HG02588 (cell line): ENCODE measurements around the gene HCRTR1.
A peak's percentile ranks its signal among the peaks of the same experiment; 100 is the strongest.

Experiments used
- ATAC-seq: cut with Tn5 transposase; IDR thresholded peaks from one replicate; pipeline ENCODE4 v1.9.1; 2021; ENCODE audit warnings: mild to moderate bottlenecking, moderate library complexity; ENCODE audit not compliant: unreplicated experiment

Gene HCRTR1

DNA sequence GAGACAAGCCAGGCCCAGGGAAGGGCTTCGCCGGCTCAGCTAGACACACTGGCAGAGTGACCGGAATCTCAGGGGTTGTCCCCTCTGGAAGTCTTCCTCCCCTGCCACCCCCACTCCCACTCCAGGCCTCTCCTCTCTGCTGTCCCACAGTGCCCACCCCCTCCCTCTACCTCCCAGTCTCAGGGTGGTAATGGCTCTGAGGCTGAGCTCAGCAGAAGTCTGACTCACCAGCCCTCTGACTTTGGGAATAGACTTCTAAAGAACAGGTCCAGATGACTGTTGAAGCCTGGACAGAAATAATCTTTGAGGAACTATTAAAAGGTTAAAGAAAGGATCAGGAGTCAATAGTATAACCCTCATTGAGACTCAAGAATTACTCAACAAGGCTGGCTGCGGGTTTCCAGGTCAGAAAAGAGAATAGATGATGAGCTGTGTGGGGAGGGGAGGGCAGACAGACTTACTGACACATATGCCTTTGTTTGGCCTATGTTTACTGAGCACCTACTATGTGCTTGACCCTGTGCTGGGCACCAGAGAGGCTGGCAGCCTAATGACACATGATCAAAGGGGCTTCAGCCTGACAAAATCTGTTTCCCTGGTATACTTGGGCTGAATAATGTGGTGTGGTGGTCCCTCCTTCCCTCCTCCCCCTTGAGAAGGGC is 8.2 kb downstream of the HCRTR1 start:
- ATAC-seq = no peak

DNA sequence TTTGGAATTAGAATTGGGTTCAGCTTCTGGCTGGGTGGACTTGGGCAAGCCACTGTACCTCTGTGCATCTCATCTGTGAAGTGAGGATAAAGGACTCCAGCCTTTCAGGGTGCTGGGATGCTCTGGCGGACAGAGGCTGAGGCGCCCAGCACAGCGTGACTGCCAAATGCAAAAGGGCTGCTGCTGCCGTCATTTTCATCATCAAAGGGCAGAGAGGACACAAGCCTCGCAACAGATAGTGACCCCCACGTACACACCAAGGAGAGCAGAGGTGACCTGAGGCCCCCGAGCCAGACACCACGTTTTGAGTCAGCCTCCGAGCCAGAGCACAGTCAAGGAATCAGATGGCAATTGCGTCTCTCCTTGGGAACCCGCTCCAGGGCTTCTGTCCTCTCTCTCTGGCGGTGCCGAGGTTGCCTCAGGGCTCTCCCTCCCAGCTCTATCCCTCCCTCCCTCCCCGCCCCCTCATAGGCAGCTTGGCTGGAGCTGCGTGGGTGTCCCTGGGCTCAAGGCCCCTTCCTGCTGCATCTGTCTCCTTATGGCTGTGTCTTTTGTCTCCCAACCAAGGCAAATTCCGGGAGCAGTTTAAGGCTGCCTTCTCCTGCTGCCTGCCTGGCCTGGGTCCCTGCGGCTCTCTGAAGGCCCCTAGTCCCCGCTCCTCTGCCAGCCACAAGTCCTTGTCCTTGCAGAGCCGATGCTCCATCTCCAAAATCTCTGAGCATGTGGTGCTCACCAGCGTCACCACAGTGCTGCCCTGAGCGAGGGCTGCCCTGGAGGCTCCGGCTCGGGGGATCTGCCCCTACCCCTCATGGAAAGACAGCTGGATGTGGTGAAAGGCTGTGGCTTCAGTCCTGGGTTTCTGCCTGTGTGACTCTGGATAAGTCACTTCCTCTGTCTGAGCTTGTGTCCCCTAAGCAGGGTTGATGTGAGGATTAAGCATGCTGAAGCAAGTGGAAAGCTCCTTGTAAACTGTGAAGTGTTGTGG is 9.0 kb downstream of the HCRTR1 start:
- no peak for ATAC-seq

DNA sequence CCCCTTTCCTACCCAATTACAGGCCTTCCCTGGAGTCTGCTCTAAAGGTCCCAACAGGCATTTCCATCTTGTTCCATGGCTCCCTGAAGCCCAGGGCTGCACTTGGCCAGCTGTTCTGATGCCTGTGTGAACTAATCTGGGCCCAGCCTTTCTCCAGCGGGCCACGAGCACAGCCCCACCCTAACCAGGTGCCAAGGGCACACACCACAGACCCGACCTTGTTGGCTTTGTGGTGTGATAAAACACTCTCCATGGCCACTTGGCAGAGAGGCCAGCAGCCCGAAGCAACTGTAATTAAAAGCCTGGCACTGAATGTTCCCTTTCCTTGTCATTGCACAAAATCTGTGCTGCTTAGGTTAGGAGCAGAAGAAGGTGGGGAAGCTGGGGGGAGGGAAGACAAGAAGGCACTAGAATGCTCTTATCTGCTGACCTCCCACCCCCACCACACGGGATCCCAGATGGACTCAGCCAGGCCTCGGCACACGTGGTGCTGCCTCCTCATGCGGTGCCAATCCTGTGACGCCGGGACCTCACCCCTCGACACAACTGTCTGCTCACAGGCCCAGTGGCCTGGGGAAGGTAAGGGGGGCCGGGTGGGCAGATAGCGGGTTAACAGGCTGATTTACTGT is 9.9 kb downstream of the HCRTR1 start:
- no peak for ATAC-seq

DNA sequence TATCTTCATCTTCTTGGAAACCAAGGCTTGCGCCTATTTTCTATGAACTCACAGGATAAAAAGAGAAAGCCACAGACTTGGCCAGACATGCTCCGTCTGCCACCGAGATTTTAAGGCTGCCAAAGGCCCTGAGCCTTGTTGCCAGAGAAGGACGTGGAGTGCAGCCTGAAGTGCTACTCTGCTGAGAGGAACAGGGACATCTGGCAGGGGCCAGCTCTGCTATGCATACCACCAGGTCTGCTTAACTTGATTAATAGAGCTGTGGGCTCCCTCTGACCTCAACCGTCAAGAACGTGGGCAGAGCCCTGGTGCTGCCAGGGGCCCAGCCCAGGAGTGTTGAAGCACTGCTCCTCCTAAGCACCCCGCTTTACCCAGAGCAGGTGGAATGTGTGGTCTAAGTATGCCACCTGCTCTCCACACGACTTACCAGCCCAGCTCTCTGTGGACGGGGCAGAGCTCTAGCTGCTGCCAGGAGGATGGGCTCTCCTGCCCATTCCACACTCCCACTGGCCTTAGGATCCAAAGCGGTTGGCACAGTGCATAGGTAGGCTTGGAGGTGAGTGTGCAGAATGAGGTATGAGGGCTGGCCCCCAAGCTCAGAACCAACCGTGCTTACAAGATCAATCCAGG is 10.6 kb downstream of the HCRTR1 start:
- ATAC-seq = no peak

DNA sequence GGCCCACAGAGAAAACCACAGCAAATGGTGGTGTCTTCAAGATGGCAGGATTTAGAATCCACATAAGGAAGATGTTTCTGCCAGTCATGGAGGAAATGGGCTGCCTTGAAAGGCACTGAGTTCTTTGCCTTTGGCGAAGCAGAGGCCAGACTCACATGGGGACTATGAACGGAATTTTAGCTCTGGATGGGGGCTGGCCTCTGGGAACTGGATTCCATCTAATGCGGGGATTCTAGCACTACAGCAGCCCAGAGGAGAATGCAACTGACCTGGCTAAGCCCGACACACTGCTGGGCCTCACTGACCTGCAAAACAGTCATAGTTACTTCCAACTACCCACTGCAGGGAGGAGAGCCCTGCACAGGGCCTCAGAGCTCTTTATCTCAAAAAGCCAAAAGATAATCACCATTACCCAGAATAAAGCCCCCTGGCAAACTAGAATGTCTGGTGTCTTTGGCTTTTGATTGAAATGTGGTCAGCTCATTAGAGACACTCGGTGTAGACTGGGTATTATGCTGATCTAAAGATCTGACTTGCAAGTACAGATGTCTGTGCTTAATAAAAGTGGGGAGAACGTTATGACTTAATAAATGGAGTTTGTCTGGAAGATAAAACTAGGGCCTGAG is 11.6 kb downstream of the HCRTR1 start:
- no peak for ATAC-seq

DNA sequence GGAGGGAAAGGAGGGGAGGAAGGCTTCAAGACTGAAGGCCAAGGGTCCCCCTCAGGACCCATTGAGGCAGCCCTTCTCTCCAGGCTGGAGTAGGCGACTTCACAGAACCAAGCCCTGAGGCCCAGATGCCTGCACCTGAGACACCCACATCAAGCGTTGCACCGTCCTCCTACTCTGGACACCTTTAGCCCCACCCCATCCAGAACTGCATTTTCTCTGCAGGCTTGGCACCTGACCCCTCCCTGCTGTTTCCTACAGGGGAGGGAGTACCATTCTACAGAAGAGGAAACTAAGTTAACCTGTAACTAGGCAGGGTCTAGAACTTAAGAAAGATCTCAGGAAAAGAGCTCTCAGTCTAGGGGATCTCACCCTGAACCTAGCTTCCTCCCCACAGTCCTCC is 15.2 kb downstream of the HCRTR1 start:
- ATAC-seq = no peak

DNA sequence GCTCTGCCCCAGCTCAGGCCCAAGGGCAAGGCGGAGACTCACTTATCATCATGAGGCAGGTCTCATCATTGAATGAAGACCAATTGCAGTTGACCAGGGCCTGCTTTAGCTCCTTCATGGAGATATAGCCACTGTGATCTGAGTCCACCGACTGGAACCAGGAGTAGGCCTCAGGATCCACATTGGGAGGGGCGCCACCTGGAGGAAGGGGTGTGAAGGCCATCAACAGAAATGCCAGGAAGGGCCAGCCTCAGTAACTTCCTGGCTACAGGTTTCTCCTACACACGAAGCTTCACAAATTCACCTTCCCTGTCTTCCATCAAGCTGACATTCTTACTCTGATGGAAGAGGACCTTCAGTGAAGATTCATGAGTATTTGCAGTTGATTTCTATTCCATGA is 15.6 kb downstream of the HCRTR1 start:
- ATAC-seq = no peak

DNA sequence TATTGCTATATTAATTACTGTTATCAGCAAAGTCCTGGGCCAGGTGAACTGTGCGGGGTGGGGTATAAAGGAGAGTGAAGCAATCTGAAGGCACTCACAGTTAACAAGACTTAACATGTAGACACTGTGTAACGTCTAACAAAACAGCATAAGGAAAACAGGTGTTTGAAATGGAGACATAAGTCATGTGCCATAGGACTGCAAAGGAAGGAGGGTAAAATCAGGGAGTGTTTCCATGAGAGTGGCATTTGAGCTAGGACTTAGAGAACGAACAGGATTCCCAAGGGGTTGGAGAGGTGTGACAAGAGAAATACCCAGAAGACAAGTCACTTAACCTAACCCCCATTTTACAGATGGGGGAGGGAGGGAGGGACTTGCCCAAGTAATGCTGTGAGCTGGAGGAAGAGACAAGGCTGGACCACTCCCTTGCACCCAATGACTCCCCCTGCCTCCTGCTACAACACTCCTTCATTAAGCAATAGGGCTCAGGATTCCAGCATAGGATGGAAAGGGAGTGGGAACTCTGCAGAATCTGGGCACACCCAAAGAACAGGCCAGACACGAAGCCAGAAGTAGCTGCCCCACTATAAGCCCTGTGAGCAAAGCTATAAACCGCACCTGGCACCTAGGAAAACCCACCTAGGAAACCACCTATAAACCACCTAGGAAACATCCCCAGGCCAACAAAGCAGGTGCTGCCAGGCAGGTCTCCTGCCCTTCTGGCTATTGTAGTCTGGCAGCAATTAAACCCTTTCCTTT is 20.6 kb downstream of the HCRTR1 start:
- no peak for ATAC-seq

DNA sequence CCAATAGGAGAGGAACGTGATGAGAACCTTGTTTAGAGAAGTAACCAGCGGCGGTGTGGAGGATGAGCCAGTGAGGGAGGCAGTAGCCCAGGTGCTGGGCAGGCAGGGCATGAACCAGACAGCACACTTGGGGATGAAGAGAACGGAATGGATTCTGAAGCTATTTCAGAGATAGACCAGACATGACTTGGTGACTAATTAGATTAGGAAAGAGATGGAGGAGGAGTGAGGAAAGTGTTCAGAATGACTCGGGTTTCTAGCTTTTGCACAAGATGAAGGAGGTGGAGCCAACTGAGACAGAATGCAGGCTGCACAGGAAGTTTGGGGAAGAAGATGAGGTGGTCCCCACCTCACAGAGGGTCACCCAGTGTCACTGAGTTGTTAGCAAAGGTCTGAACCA is 22.1 kb downstream of the HCRTR1 start:
- no peak for ATAC-seq

DNA sequence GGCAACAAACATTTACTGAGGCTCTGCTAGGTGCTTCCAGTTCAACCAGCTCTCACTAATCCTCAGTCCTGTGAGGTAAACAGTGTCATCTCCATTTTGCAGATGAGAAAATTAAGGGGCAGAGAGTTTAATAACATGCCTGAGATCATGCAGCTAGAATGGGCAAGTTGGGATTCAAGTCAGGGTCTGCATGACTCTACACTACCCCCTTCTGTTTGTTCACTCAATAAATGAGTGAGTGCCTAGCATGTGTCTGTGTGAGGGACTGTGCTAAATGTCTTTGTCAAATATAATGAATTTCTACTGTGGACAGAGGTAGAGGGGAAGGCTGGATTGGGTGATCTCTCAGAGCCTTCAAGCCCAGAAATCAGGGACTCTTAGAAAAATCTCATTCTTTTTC is 22.7 kb downstream of the HCRTR1 start:
- no peak for ATAC-seq

DNA sequence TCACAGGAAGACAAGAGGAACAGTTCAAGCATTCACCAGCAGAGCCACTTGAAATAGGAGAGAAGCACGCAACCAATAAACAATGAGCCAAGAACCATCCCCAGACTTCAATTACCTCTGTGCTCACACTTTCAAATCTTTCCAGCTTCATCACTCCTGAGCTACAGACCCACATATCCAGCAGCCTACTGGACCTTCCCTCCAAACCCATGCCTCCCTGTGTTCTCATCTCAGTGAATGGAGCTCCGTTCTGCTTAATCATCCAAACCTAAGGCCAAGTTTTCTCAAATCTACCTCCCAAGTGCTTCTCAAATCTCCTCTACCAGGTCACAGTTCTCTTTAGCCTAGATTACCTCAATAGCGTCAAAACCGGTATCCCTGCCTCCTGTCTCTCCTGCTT is 23.5 kb downstream of the HCRTR1 start:
- ATAC-seq = no peak

DNA sequence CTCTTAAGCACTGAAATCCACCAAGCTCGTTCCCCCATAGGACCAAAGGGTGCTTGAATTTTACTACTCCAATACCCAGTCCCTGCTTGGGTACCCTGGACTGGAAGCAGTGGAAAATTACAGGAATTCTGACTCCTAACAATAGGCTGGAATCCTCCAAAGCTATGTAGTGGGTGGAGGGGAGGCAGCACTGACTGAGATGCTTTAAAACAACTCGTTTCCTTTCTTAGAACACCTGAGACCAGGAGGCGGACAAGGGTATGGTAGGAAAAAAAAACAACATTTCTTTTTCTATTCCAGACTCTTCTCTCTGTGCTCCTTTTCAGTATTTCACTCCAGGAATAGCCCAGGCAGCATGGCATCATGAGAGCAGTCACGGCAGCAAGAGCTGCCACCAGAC is 24.9 kb downstream of the HCRTR1 start:
- ATAC-seq = no peak

DNA sequence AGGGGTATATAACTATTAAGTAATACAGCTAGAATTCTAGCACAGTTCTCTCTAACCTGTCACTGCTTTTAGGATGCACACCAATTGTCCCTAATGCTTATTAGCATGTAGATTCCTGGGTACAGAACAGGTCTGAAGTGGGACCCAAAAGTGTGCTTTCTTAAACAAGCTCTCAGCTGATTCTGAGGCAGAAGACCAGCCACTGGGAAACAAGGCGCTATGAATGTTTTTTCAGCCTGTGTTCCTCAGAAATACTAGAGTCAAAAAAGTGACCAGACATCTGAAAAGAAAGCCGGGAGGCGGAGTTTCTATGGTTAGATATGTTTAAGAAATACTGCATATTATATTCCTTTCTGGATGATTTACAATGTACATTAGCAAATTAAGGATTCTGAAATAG is 25.4 kb downstream of the HCRTR1 start:
- ATAC-seq = no peak

DNA sequence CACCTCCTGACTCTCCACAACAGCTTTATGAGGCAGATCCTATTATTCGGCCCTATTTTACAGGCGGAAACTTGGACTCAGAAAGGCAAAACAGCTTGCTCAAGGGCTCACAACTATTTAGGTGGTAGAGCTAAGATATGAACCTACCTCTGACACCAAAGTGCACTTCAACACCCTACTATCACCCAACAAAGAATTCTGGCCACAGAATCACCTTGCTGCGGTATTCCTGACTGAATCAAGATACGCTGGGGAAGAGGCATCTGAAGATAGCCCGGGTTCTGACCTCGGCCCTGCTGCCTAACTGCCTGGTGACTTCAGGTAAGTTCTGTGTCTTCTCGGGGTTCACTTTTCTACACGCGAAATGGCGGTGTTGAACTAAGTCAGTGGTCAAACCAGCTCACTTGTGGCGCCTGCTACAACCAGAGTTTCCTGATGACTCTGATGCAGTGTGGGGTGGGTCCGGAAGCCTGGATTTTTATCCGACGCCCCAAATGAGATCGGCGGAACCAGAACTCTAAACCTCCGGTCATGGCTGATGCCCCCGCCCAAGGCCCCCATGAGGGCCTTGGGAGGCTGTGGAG is 26.6 kb downstream of the HCRTR1 start:
- no peak for ATAC-seq

DNA sequence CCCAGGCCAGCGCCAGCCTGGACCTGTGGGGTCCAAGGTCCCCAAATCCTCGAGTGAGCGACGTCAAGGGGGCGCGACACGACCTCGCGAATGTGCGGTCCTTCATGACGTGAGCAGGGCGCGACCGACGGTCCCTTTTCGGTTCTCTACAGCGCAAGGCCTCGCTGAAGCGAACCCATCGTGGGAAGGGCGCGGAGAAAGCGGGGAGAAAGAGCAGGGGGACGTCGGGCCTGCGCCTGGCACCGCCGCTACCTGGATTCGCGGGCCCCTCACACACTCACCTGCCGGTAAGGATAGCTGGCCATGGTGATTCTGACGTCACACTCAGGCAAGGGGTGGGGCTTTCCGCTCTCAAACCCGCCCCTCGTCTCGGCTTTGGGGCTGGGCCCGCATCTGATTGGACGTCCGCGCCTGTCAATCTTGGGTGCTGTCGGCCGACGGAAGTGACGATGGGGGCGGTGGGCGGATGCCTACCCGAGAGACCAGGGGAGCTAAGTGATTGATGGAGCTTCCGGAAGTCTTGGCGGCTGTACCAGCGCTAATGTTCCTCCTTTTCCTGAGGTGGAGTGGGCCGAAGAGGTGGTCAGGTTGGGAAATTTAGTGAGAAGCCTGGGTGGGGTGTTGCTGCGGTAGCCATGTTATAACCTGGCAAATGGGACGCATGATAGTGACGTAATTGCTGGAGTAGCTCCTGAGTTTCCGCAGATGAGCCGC is 27.2 kb downstream of the HCRTR1 start, which contains the start of gene PEF1:
TSS of gene PEF1 (minus strand) at position 317 of the 714 bp plus-strand sequence. CDS start at position 305, 12 bp downstream.
- peak; percentile 88 for ATAC-seq

DNA sequence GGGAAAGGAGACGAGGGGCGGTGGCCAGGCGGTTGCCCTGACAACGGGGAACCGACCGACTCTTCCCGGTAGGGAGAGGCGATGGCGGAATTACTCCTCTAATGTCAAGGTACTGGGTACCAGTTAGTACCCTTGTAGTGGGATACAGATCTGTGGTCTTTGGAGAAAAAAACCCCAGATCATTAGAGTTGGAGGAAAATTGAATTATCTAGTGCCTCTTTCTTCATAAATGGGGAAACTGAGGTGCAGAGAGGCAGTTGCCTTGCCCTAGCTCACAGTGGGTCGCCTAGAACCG is 27.7 kb downstream of the HCRTR1 start:
- no peak for ATAC-seq

DNA sequence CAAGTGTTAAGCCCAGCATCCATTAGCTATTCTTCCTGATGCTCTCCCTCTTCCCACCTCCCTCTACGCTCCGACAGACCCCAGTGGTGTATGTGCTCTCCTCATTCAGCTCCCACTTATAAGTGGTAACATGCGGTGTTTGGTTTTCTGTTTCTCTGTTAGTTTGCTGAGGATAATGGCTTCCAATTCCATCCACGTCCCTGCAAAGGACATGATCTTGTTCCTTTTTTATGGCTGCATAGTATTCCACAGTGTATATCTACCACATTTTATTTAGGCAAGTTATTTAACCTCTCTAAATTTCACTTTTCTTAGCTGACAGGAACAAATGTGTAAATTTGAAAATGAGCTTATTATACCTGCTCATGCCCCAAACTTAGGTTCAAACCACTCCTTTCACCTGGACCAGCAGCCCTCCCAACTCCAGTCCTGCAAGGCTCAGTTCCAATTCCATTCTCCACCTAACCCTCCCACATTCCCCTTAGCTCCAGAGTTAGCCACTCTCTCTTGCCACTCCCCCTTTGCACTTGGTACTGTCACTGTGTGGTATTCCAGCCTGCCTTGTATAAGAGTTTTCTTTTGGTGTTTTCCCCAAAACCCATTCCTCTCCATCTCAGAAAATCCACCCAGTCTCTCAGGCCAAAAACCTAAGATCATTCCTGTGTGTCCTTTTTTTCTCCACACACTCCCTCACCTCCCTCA is 28.9 kb downstream of the HCRTR1 start:
- ATAC-seq = no peak

DNA sequence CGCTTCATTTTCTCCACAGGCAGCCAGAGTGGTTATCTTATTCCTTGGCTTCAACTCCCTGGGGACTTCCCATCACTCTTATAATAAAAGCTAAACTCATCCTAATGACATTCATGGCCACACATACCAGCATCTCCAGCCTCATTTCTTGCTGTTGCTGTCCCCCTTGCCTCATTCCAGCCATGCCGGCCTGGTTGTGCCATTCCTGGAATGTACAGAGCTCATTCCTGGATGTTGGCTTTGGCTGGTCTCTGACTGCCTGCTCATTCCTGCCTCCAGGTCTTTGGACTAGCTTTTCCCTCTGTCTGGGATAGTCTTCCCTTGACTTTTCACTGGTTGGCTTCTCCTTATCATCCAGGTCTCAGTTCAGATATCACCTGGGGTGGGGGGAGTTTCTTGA is 29.6 kb downstream of the HCRTR1 start:
- no peak for ATAC-seq

DNA sequence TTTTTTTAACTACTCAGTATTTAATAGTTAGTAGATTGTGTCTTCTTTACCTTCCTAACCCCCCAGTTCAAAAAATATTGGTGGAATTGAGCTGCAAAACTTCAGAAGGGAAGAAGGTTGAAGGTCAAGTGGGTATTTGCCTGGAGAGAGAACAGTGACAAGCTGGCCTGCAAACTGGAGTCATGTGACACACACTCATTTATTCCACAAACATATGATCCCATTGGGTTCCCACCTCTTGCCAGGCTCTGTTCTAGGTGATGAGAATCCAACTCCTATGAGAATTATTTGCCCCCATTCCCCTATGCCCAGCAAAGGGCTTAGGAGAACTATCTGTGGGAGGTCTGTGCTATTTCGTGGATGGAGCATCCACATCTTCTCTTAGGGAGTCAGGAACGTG is 30.7 kb downstream of the HCRTR1 start:
- ATAC-seq = no peak
